DMS53 treated with DMSO at 0.1 percent for 48 hours (cell line): ENCODE measurements around the gene TM7SF2.
"Not testable (repeated sequence)": the region's sequence is repeated elsewhere in the genome, so short reads cannot be mapped to it uniquely, and the experiment has no call there.

ENCODE experiments used
- DNase-seq: peaks from one replicate; lab custom pipeline; 2025; ENCODE audit not compliant: unreplicated experiment; lab: John Stamatoyannopoulos, UW

Gene TM7SF2

GRCh38 chr11:65114538-65115171 lies 3.0 kb downstream of the TM7SF2 start:
- DNase-seq = no peak

DNA sequence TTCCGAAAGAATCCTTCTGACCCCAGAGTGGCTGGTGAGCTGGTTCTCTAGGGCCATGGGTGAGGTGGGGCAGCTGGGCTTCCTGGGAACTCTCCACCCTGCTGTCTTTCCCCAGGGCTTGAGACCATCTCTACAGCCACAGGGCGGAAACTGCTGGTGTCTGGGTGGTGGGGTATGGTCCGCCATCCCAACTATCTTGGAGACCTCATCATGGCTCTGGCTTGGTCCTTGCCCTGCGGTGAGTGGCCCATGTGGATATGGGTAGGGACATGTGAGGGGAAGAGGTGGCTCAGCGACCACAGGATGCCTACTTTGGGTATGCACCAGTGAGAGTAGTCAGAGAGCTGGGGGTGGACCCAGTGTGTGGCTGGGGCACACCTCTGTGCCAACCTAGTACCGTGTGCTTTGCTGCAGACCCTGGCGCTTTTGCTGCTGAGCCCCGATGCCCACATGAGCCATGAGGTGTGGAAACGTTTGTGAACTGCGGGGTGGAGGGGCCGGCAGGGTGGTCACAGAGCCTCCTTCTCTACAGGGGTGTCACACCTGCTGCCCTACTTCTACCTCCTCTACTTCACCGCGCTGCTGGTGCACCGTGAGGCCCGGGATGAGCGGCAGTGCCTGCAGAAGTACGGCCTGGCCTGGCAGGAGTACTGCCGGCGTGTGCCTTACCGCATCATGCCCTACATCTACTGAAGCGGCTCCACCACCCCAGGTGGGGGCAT lies 3.9 kb downstream of the TM7SF2 start:
- no peak for DNase-seq

- peak; percentile 29 for DNase-seq
These were observed 4.9 kb downstream of the TM7SF2 start for GRCh38 chr11:65116370-65117205.

DNA sequence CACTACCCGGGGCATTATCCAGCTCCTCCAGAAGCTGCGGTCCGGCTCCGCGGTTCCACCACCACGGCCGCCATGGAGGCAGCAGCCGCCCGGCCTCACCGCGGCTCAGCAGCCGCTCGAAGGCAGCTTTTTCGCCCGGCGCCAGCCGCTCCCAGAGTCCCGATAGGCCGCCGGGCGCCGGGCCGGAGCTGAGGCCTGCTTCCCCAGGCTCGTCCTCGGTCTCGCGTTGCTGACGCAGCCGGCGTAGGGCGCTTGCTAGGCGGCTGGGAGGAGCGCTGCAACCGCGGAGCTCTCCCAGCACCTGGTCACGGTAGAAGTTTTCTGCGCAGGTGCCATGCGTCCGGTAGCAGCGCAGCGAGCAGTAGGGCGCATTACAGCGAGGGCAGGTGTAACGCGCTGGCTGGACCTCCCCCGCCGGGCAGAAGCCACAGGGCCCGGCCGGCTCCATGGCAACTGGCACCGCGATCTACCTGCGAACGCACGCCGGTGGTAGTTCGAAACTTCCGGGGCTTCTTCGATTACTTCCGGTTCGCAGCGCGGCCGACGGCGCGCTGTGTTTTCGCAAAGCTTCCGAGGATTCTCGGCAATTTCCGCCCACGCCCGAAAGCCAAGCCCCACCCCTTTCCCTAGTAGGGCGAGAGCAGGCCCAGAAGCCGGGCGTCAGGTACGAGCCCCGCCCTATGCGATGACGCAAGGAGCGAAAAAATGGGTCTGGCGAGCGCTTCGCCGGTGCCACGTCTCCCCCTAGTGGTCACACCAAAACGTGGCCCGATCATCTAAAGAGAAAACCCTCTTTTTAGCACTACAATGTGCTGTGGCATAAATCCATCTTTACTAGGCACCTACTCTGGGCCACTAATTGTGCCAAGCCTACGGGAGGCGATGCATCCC lies 5.8 kb downstream of the TM7SF2 start, which contains the start of gene ZNHIT2:
TSS of gene ZNHIT2 (minus strand) at position 496 of the 891 bp plus-strand sequence. CDS start at position 448, 48 bp downstream.
- DNase-seq = peak; percentile 96

DNA sequence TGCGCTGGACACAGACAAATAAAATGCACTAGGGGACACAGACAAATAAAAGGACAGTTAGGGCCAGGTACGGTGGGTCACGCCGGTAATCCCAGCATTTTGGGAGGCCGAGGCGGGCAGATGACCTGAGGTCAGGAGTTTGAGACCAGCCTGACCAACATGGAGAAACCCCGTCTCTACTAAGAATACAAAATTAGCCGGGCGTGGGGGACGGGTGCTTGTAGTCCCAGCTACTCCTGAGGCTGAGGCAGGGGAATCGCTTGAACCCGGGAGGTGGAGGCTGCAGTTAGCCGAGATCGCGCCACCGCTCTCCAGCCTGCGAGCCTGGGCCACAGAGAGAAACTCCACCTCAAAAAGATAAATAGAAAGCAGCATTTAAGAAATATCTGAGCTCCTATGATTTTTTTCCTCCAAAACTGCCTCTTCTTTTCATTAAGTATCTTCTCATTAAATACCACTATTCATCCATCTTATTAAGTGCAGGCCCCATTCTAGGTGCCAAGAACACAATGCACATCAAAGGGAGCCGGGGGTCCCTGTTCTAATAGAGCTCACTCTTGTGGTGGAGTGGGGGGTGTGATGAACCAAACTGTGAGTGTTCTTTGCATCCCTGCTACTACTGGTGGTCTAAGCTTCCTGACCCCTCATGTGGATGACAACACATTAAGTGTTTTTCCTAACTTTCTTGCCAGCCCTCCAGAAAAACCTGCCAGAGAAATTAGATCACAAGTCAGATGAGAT lies 6.6 kb downstream of the TM7SF2 start:
- no peak for DNase-seq

GRCh38 chr11:65118891-65119669 lies 7.4 kb downstream of the TM7SF2 start:
- DNase-seq = not testable (repeated sequence)

- DNase-seq = no peak
These were observed 8.0 kb downstream of the TM7SF2 start for GRCh38 chr11:65119670-65119995.

DNA sequence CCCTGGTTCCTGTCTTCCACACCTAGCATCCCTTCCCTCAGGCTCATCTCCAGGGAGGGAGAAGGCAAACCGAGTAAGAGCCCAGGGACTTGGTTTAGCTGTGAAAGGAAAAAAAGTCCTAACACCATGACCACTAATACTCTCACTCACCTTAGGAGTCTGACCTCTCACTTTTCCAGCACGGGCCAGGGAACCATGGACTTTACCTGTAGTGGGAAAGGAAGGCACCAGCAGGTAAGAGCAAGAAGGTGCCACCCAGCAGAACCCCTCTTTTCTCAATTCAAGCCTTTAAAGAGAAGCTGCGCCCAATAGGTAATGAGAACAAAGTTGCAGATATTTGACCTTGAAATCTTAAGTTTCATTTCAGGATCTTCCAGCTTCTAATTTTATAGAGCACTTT lies 9.2 kb downstream of the TM7SF2 start:
- no peak for DNase-seq

DNA sequence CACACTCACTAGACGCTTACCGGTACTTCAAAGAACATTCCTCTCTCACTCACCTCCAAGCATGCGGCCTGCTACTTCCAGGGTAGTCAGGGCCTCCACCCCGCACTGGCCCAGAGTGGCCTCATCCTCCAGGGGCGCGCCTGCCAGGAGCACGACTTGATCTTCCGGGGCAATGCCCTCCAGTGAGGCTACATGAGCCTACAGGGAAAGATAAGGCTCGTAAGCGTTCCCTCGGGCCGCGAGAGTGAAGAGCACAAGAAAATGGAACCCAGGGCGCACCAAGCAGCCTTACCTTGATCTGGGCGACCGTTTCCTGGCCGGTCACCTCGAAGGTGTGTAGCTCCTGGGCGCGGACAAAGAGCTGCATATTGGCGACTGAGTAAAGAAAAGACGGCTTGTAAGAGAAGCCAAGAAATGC lies 9.8 kb downstream of the TM7SF2 start:
- DNase-seq = no peak

- DNase-seq = peak; percentile 95
These were observed 10.4 kb downstream of the TM7SF2 start, which contains the start of the genes FAU and MRPL49 for GRCh38 chr11:65121865-65122696. TSS of gene FAU (minus strand) at chr11:65122134. CDS start at chr11:65121813, 321 bp downstream. TSS of gene MRPL49 (plus strand) at chr11:65122321. CDS start at chr11:65122347, 26 bp downstream.

- no peak for DNase-seq
These were observed 13.0 kb downstream of the TM7SF2 start for GRCh38 chr11:65124480-65125196.

DNA sequence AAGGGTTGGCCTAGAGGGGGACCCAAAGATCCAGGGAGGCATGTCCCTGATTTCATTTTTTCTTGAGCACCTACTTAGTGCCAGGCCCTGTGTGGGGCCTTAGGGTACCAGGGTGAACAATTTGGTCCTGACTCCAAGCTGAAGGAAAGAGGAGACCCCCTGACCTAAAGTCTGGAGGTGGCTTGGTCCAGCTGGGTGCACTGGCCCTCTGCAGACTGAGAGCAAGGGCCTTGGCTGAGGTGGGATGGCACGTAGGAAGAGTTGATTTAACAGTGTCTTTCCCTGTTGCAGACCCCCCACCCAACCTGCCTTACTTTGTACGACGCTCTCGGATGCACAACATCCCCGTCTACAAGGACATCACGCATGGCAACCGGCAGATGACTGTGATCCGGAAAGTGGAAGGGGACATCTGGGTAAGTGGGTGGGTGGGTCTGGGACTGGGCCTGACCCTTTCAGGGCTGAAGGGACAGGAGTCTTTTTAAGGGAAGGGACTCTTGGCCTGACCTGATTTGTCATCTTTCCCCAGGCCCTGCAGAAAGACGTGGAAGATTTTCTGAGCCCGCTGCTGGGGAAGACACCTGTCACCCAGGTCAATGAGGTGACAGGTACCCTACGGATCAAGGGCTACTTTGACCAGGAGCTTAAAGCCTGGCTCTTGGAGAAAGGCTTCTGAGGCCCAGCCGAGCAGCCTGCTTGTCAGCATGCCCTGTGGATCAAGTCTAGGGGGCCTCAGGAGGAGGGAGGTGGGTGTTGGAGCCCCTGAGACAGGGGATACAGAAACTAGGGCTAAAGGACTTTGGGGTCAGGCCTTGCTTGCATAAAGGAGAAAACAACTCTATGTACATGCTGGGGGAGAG lies 13.8 kb downstream of the TM7SF2 start:
- no peak for DNase-seq

DNA sequence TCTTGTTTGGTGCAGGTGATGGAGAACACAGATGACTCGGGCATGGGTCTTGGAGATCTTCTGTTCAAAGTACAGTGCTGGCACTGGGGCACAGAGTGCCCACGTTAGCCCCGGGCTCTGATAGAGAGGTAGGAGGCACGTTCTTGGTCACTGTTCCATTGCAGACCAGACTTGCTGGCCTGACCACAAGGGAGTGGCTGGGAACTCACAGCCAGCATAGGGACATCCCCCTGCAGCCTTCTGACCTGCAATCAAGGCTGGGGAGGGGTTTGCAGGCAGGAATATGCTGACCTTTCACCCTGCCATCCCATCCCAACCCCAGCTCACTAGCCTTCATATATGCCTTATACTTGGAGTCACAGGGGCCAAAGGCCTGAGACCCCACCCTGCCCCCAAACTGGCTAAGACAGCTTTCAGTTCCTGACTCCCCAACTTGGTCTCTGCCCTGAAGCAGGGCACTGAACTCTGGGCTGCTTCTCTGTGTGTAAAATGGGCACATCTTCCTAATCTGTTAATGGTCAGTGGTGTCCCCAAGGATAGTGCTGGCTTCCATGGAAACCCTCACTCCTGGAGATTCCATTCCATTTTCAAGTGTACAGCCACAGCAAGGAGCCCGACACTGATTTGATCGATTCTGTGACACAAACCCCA lies 15.1 kb downstream of the TM7SF2 start:
- DNase-seq = no peak

DNA sequence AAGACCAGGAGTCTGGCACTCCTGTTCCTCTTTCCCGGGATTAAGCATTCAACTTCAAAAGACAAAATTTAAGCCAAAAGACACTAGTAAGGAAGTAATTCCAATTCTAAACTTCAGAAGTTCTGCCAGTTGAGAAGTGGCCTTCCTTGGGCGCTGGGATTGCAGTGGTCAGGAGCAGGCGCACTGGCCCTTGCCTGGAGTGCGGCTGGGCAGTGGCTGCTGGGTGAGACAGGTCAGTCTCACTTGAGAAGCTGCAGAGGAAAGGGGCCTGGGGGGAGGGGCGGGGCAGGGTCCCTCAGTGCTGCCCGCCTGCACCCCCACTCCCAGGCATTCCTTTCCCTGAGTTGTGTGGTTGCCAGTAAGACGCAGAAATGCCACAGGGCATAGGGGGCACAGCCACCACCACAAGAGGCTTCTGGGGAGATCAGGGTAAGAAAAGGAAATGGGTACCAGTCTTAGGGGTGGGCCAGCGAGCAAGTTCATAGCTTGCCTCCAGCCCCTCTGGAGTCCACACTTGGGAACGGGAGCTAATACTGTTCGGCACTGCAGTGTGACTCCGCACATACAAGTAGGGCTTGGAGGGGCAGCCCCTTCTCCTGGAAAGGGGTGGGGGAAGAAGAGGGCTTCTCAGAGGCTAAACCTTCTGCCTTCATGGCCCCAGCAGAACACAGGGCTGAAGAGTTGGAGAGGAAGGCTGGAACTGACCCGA lies 16.0 kb downstream of the TM7SF2 start:
- no peak for DNase-seq
